Panc1 (cell line): ENCODE data around the gene SSUH2.

ENCODE experiments used
- CTCF ChIP-seq: fragments of 450-650 bp; IDR thresholded peaks from 2 replicates; pipeline ENCODE4 v1.5.1; 2017; ENCODE audit warnings: mild to moderate bottlenecking
- POLR2AphosphoS5 ChIP-seq: IDR thresholded peaks from 2 replicates; pipeline ENCODE4 v1.6.1; 2012; ENCODE audit warnings: mild to moderate bottlenecking, low read depth, low read length, moderate library complexity
- SIN3A ChIP-seq: IDR thresholded peaks from 2 replicates; pipeline ENCODE4 v1.6.1; 2012; ENCODE audit warnings: low read depth, mild to moderate bottlenecking, low read length, moderate library complexity, borderline replicate concordance; ENCODE audit not compliant: insufficient read depth
- TF ChIP-seq, protein P1 (sequence below), 2 experiments: IDR thresholded peaks; 2 replicates each; pipeline ENCODE4 v1.6.1; 2011 to 2012; ENCODE audit warnings: low read depth in 2 of 2, control low read depth in 1 of 2, low read length in 1 of 2, mild to moderate bottlenecking in 1 of 2, moderate library complexity in 1 of 2; ENCODE audit not compliant: insufficient read depth in 1 of 2

DNA sequence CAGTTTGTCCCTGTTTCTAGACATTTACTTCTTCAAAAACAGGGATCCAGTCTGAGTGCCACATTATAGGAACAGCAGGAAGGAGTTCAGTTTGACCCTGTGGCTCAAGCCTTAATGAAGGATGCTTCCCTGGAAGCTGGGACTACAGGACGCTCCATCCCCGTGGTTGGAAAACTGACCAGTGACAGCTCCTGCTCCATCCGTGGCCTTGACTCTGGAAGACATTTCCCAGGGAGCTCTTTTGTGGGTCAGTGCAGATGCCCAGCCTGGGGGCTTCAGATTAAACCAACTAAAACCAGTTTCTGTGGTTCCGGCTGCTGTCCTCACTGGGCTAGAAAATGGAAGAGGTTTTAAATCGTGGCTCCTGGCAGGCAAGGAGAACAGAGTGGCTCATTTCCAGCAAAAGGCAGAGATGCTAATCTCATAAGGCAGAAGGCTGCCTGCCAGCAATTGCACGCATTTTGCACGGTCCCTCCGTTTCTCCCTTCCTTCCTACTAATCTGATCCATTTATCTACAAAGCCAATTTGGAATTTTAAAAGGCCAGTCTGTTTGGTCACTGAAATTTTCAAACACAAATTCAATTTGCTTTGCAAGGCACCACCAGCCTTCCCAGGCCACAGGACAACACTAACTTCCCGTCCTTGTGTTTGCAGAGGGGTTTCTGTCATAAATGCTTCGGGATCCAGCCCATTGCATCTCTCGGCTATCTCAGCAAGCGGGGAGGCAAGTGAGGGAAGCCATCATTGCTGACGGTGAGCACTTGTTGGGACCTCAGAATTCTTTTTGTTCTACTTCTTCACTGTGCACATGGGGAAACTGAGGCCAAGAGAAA, 6.2 kb upstream of the SSUH2 start:
- no peak for TF ChIP-seq CTCF
- no peak for TF ChIP-seq POLR2AphosphoS5
- TF ChIP-seq, protein P1, sequence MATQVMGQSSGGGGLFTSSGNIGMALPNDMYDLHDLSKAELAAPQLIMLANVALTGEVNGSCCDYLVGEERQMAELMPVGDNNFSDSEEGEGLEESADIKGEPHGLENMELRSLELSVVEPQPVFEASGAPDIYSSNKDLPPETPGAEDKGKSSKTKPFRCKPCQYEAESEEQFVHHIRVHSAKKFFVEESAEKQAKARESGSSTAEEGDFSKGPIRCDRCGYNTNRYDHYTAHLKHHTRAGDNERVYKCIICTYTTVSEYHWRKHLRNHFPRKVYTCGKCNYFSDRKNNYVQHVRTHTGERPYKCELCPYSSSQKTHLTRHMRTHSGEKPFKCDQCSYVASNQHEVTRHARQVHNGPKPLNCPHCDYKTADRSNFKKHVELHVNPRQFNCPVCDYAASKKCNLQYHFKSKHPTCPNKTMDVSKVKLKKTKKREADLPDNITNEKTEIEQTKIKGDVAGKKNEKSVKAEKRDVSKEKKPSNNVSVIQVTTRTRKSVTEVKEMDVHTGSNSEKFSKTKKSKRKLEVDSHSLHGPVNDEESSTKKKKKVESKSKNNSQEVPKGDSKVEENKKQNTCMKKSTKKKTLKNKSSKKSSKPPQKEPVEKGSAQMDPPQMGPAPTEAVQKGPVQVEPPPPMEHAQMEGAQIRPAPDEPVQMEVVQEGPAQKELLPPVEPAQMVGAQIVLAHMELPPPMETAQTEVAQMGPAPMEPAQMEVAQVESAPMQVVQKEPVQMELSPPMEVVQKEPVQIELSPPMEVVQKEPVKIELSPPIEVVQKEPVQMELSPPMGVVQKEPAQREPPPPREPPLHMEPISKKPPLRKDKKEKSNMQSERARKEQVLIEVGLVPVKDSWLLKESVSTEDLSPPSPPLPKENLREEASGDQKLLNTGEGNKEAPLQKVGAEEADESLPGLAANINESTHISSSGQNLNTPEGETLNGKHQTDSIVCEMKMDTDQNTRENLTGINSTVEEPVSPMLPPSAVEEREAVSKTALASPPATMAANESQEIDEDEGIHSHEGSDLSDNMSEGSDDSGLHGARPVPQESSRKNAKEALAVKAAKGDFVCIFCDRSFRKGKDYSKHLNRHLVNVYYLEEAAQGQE (IDR thresholded peaks at IDR 0.05; ENCODE audit: insufficient read depth in 1 of 2, low read depth in 2 of 2, low read length in 1 of 2), result no peak
- no peak for TF ChIP-seq SIN3A
